Fibroblast of upper back skin (primary cell): ENCODE measurements around the gene CGB2.

Source experiments
- DNase-seq: peaks from one replicate; pipeline ENCODE4 v3.0.0-alpha.2; 2013

CGB2 gene

DNA sequence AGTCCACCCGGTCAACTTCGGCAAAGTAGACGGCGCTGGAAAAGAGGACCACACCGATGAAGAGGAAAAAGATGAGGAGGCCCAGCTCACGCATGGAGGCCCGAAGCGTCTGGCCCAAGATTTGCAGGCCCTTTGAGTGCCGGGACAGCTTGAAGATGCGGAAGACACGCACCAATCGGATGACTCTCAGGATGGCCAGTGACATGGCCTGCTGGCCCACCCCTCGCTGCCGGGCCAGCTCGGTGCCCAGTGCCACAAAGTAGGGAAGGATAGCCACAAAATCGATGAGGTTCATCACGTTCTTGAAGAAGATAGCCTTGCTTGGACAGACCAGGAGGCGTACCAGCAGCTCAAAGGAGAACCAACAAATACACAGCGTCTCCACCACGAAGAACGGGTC is 38.7 kb downstream of the CGB2 start:
- no peak for DNase-seq

DNA sequence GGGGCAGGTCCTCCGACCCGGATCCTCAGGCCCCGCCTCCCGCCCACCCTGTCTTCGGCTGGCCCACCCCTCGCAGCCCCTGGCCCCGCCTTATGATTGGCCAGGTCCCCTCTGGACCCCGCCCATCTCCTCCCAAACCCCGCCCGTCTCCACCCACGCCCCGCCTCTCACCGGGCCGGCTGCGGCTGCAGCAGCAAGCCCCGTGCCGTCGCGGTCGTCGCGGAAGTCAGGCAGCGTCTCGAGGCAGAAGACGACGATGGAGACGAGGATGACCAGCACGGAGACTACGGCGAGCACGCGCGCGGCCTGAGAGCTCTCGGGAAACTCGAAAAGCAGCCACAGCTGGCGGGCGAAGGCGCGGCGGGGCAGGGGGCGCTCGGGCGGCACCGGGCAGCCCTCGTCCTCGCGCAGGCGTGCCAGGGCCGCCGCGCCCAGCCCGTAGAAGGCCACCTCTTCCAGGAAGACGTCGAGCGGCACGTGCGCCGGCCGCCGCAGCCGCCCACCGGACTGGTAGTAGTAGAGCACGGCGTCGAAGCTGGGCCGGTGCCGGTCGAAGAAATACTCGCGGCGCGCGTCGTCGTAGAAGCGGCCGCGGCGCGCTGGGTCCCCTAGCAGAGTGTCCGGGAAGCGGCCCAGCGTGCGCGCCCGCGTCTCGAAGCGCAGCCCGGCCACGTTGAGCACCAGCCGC is 40.3 kb downstream of the CGB2 start:
- no peak for DNase-seq

DNA sequence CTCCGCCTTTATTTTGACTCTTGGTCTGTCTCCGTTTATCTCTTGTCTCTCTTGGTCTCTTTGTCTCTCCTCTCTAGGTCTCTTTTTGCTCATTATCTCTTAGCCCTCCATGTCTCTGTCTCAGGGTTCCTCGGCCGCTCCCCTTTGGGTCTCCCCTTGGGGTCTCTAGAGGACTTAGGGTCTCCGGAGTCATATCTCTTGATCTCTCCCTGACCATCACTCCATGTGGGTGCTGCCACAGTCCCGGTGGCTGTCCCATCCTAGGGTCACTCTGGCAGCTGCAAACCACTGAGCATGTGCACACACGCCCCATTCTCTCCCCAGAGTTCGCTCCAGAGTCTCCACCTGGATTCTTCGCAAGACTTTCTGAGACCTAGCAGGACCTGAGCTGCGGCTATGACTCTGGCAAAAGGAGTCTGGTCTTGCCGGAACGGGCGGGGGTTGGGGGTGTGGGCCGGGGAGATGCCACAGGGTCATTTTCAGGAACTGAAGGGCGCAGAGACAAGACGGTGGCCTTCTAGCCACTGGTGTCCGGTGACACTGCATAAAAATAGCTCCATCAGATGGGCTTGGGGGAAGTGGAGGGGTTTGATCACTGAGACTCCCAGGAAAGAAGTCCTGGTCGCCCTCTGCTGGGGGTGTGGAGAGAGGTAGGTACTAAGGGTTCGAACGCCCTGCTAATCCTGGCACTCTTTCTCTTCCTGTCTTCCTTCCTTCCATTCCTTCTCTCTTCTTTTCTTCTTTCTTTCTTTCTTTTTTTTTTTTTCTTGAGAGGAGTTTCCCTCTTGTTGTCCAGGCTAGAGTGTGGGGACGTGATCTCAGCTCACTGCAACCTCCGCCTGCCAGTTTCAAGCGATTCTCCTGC is 42.1 kb downstream of the CGB2 start:
- no peak for DNase-seq

DNA sequence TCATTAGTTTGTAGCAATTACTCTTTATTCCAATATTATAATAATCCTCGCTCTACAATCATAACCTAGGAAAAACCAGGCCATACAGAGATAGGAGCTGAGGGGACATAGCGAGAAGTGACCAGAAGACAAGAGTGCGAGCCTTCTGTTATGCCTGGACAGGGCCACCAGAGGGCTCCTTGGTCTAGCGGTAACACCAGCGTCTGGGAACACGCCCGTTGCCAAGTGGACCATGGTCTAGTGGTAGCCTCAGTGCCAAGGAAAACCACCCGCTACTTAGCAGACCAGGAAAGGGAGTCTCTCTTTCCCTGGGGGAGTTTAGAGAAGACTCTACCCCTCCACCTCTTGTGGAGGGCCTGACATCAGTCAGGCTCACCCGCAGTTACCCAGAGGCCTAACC is 43.2 kb downstream of the CGB2 start:
- DNase-seq: peak; percentile 55

DNA sequence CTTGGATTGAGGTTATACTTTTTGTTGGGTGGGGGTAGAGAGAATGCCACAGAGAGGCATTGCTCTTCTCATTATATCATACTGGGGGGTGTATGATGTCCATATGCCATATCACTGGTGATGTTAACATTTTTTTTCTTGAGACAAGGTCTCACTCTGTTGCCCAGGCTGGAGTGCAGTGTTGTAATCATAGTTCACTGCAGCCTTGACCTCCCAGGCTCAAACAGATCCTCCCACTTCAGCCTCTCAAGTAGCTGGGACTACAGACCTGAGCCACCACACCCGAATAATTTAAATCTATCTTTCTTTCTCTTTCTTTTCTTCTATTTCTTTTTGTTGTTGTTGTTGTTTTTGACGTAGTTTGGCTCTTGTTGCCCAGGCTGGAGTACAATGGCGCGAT is 48.7 kb downstream of the CGB2 start:
- no peak for DNase-seq

DNA sequence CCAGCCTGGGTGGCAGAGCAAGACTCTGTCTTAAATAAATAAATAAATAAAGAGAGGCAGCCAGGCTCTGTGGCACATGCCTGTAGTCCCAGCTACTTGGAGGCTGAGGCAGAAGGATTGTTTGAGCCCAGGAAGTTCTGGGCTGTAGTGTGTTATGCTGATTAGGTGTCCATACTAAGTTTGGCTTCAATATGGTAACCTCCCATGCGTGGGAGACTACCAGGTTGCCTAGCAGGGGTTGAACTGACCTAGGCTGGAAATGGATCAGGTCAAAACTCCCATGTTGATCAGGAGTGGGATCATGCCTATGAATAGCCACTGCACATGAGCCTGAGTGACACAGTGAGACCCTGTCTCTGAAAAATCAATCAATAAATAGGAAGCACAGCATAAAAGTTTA is 49.6 kb downstream of the CGB2 start:
- DNase-seq: no peak
